ENCODE results near the gene GGNBP2.
A peak's percentile ranks its signal among the peaks of the same experiment; 100 is the strongest.

GRCh38 chr17:36600936-36601302 is 56.2 kb downstream of the GGNBP2 start:
- peak; percentile 50 for TF ChIP-seq CTCF (IDR thresholded peaks at IDR 0.05; ENCODE audit: low read depth, low read length, poor library complexity, severe bottlenecking)
- TF ChIP-seq EZH2phosphoT487 (IDR thresholded peaks at IDR 0.05; ENCODE audit: borderline replicate concordance, low read length) = no peak

Measured in DOHH2 (cell line).